Thoracic aorta (tissue), 2 donors: ENCODE results near the gene ZNF462. TPM values are rescaled to one million over a fixed set of nuclear protein-coding genes. Genes with fewer than 3 reads are reported as not detected.

Source experiments
- ATAC-seq: fragments of 150-250 bp; one replicate; pipeline ENCODE4 v1.8.0; 2017; ENCODE audit warnings: low read depth; ENCODE audit not compliant: insufficient number of reproducible peaks, low FRiP score
- DNase-seq: peaks from one replicate; pipeline ENCODE4 v3.0.0-alpha.2; 2020; ENCODE audit warnings: low spot score
- H3K27ac ChIP-seq, 2 donors: fragments of 200-600 bp; sonication (generic); 1 replicate in 1 of 2; 2 replicates in 1 of 2; pipeline ENCODE4 v1.5.1; 2016; ENCODE audit warnings: mild to moderate bottlenecking in 2 of 2, moderate library complexity in 2 of 2
- H3K27me3 ChIP-seq: fragments of 200-600 bp; sonication (generic); replicated peaks from 2 replicates; pipeline ENCODE4 v1.6.0; 2016; ENCODE audit warnings: mild to moderate bottlenecking; ENCODE audit not compliant: insufficient read depth
- H3K36me3 ChIP-seq: fragments of 200-600 bp; sonication (generic); one replicate; pipeline ENCODE4 v1.5.1; 2016
- H3K4me1 ChIP-seq, 2 donors: fragments of 200-600 bp; sonication (generic); 1 replicate in 1 of 2; 2 replicates in 1 of 2; pipeline versions ENCODE4 v1.5.1 to v1.6.0; 2016; ENCODE audit warnings: low read depth in 2 of 2, mild to moderate bottlenecking in 1 of 2; ENCODE audit not compliant: control insufficient read depth in 1 of 2
- H3K4me3 ChIP-seq: fragments of 200-600 bp; sonication (generic); 2 replicates; pipeline ENCODE4 v1.5.1; 2016; ENCODE audit warnings: mild to moderate bottlenecking
- H3K9me3 ChIP-seq: fragments of 200-600 bp; sonication (generic); 2 replicates; pipeline ENCODE4 v1.5.1; 2016
- total RNA-seq, 2 donors: library from RNA; depleted of rRNA; stranded (reverse); fragments of >200 nt; gene quantifications; one replicate each; pipeline versions ENCODE4 v1.1.0 to v1.2.3, GENCODE V29; 2016
- TF ChIP-seq, protein P1 (sequence below): fragments of 200-600 bp; sonication (generic); IDR thresholded peaks from one replicate; pipeline ENCODE4 v1.5.1; 2019; ENCODE audit warnings: antibody characterized with exemption

ZNF462 gene
- total RNA-seq, 2 donors from 2014 or later, result 9.6 to 12.3 TPM

DNA sequence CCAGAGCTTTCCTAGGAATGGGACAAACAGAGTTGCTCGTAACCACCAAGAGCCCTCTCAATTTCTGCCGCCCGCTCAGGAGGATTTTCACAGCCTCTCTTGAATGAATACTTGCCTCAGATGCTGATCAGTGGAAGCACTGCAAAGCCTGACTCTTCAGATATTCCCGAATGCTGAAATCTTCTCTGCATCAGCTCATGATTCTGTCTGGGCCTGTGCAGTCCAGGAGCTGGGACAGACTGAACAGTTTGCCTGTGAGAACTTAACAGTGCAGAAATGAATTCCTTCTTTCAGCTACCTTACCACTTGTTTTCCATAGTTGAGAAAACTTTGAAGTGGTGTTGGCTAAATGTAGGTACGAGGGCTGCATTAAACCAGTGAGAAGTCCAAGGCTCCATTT, 17.1 kb downstream of the ZNF462 start:
- Histone ChIP-seq H3K9me3 (no peaks in the 10 kb centered on the region), H3K4me3 (no peak overlapping the region), H3K27ac (no peak overlapping the region), H3K4me1 (peaks cover 0 to 25% of the 10 kb centered on the region in 2 donors), H3K36me3 (no peaks in the 10 kb centered on the region), H3K27me3 (no peaks in the 10 kb centered on the region)
- no peak for DNase-seq
- TF ChIP-seq, protein P1, sequence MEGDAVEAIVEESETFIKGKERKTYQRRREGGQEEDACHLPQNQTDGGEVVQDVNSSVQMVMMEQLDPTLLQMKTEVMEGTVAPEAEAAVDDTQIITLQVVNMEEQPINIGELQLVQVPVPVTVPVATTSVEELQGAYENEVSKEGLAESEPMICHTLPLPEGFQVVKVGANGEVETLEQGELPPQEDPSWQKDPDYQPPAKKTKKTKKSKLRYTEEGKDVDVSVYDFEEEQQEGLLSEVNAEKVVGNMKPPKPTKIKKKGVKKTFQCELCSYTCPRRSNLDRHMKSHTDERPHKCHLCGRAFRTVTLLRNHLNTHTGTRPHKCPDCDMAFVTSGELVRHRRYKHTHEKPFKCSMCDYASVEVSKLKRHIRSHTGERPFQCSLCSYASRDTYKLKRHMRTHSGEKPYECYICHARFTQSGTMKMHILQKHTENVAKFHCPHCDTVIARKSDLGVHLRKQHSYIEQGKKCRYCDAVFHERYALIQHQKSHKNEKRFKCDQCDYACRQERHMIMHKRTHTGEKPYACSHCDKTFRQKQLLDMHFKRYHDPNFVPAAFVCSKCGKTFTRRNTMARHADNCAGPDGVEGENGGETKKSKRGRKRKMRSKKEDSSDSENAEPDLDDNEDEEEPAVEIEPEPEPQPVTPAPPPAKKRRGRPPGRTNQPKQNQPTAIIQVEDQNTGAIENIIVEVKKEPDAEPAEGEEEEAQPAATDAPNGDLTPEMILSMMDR, result no peak
- no peak for ATAC-seq

DNA sequence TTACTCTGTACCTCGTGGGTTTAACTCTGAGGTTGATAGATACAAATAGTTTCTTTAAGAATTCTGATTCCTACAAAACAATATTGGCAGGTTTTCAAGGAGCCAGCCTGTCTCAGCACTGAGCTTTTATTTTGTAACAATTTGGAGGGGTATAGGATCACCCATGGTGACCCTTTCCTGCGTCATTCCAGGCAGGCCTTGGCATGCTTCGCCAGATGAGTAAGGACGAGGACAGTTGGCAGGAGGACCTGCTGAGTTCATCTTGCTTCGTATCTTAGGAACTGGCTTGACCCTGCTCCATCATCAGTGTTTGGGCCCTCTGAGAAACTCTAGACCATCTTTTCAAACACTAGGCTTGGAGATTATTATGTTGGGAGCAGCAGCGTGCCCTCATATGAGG, 17.9 kb downstream of the ZNF462 start:
- TF ChIP-seq, protein P1, result no peak
- ATAC-seq, result no peak
- DNase-seq, result no peak

DNA sequence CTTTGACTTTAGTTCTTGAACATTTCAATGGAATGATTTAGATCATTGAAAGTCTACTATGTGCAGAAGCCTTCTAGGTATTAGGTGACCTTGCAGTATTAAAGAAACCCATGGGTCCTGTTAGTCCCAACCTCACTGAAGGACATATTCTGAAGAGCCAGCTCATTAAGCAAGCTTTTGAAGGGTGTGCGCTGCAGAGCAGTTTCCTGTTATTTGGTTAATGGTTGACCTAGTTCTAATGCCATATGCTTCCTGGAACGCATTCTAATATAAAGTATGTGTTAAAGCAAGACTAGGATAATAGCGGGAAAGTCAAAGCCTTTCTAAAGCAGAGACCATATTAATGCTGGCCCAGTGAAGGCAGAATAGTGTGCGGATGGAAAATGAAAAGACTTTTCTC, 20.1 kb downstream of the ZNF462 start:
- no peak overlapping the region for H3K4me3 ChIP-seq
- DNase-seq (no peak), ATAC-seq (no peak)
- no peaks in the 10 kb centered on the region for H3K36me3 ChIP-seq
- TF ChIP-seq, protein P1, result no peak
- H3K27me3 ChIP-seq, result no peaks in the 10 kb centered on the region
- no peak overlapping the region for H3K27ac ChIP-seq
- H3K4me1 ChIP-seq, result peaks cover 0 to 32% of the 10 kb centered on the region in 2 donors
- no peaks in the 10 kb centered on the region for H3K9me3 ChIP-seq

More for the DNA sequence above, 17.9 kb downstream of the ZNF462 start:
- Histone ChIP-seq H3K4me1 (peaks cover 0 to 32% of the 10 kb centered on the region in 2 donors), H3K36me3 (no peaks in the 10 kb centered on the region), H3K27ac (no peak overlapping the region), H3K9me3 (no peaks in the 10 kb centered on the region), H3K4me3 (no peak overlapping the region), H3K27me3 (no peaks in the 10 kb centered on the region)

DNA sequence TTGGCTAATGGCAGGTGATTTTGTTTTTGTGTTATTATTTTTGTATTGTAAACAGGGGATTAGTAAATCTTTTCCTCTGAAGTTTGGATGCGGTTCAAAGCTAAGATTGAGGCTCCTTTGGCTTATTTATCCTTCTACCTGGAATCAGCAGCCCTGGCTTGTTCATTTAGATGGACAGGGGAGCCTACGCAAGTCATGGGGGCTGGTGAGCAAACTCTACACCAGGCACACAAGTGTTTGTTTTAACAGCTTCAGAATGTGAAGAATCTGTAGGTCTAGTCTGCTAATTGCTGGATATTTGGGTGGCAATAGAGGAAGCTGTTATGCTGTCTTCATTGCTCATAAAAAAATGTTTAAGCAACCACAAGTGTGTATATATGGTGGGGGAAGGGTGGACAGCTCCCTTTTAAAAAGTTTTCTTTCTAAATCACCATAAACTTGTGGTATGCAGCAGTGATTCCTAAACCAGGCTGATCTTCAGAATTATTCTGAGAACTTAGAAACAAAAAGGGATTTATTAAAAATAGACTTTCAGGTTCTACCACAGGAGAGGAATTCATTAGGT, 20.7 kb downstream of the ZNF462 start:
- TF ChIP-seq, protein P1, result no peak
- no peak overlapping the region for H3K4me3 ChIP-seq
- H3K4me1 ChIP-seq, result peaks cover 0 to 26% of the 10 kb centered on the region in 2 donors
- ATAC-seq, result no peak
- no peaks in the 10 kb centered on the region for H3K27me3 ChIP-seq
- H3K9me3 ChIP-seq, result no peaks in the 10 kb centered on the region
- DNase-seq, result no peak
- no peaks in the 10 kb centered on the region for H3K36me3 ChIP-seq
- no peak overlapping the region for H3K27ac ChIP-seq

DNA sequence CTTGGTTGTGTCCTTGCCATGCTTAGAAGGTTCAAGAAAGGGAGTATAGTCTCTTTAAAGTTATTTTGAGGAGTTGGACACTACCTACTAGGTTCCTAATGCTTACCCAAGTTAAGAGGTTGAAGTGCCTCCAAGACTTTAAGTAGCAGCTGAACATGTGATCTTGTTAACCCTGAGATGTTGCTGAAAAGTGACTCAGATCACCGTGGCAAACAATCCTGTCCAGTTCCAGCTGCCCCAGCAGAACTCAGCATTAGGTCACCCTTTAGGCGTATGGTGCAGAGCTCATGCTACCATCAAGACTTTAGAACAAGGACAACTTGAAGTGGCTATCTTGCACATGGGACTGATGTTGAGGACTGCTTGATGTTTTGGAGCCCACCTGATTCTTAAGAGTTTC, 22.5 kb downstream of the ZNF462 start:
- TF ChIP-seq, protein P1, result no peak
- H3K27me3 ChIP-seq, result no peaks in the 10 kb centered on the region
- no peak for DNase-seq
- peaks cover 0 to 8% of the 10 kb centered on the region in 2 donors for H3K4me1 ChIP-seq
- no peak overlapping the region for H3K27ac ChIP-seq
- H3K4me3 ChIP-seq, result no peak overlapping the region
- no peak for ATAC-seq
- no peaks in the 10 kb centered on the region for H3K9me3 ChIP-seq
- no peaks in the 10 kb centered on the region for H3K36me3 ChIP-seq
